AG08396 (cell line): Measurements from ENCODE around the gene PF4V1.
A peak's percentile ranks its signal among the peaks of the same experiment; 100 is the strongest.

Experiments
- DNase-seq: peaks from one replicate; pipeline ENCODE4 v3.0.0; 2012; ENCODE audit warnings: low spot score, mixed read lengths

Gene PF4V1, protein sequence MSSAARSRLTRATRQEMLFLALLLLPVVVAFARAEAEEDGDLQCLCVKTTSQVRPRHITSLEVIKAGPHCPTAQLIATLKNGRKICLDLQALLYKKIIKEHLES

DNA sequence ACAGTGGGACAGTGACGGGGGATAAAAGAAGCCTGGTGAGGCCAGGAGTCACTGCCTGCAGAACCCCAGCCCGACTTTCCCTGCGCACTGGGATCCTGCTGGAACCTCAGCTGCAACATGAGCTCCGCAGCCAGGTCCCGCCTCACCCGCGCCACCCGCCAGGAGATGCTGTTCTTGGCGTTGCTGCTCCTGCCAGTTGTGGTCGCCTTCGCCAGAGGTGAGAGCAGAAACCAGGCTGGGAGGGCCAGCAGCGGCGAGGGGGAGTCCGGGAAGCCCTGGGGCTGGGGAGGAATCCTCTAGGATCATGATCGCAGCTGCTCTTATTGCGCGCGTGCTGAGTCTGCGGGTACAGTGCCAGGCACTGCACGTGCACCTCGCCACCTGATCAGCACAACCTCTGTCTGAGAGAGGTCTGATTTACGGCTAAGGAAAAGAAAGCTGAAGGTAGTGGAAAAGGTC is at the start of gene PF4V1:
Gene PF4V1 (plus strand): TSS at position 51 of the 459 bp plus-strand sequence. CDS start 67 bp downstream, at position 118.
- no peak for DNase-seq

GRCh38 chr4:73810191-73810590 is 42.9 kb upstream of the PF4V1 start:
- no peak for DNase-seq

GRCh38 chr4:73811841-73812240 is 41.3 kb upstream of the PF4V1 start:
- no peak for DNase-seq

DNA sequence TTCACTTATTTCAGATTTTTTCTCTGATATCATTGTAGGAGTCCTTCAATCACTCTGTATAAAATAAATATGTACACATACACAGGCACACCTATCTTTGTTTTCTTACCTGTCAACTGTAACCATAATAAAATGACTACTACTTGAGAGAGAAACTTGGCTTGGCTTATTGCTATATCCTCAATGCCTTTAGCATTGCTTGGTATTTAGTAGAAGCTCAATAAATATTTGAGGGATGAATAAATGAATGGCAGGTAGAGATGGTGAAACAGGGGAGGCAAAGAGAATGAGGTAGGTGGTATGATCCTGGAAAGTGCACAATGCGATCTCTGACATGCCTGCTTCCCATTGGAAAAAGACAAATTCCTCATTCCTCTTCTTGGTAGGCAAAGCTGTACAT is 38.4 kb upstream of the PF4V1 start:
- DNase-seq: no peak

GRCh38 chr4:73815145-73815544 is 38.0 kb upstream of the PF4V1 start:
- no peak for DNase-seq

DNA sequence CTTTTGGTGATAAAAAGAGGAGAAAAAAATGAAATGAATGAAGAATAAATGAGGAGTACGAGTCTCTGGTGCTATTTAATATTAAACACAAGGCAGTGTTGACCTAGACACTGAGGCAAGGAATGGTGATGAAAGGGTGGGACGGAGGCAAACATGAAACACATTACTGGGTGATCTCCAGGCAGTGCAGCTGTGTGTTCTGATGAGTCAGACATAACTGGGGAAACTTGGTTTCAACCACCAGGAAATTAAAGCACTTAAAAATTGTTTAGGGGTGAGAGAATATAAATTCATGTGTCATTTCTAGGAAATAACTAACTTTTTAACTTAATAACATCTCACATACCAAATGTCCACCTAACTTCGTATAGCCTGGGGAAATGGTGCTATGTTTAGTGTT is 36.3 kb upstream of the PF4V1 start:
- DNase-seq: peak; percentile 20

- no peak for DNase-seq
Observed at GRCh38 chr4:73817341-73817740, 35.8 kb upstream of the PF4V1 start.

DNA sequence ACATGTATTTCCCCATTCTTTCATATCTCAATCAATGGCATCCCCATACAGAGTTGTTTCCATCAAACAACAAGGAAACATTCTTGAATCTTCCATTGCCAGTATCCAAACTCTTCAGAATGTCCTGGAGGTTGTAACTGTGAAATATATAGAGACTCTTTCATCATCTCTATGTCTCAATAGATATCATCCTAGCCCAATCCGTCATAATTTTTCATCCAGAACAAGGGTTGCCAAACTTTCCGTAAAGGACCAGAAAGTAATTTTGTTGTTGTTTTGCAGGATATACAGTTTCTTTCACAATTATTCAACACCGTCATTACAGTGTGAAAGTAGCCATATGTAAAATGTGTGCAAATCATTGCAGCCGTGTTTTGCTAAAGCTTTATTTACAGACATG is 31.8 kb upstream of the PF4V1 start:
- no peak for DNase-seq

DNA sequence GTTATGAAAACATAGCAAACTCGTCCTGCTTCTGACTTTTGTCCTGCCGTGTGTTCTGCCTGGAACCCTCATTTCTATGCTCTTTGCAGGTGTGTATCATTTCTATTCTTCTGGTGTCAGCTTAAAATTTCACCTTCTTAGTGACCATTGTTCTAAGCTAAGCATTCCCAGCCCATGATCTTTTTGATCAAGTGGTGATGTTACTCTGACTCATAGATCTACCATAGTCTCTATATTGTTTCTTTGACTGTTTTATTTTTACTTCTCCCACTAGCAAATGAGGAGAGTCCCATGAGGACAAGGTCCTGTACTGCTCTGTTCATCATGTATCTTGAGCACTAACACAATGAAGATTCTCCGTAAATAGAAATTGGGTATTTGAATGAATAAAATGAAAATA is 30.7 kb upstream of the PF4V1 start:
- DNase-seq: no peak

DNA sequence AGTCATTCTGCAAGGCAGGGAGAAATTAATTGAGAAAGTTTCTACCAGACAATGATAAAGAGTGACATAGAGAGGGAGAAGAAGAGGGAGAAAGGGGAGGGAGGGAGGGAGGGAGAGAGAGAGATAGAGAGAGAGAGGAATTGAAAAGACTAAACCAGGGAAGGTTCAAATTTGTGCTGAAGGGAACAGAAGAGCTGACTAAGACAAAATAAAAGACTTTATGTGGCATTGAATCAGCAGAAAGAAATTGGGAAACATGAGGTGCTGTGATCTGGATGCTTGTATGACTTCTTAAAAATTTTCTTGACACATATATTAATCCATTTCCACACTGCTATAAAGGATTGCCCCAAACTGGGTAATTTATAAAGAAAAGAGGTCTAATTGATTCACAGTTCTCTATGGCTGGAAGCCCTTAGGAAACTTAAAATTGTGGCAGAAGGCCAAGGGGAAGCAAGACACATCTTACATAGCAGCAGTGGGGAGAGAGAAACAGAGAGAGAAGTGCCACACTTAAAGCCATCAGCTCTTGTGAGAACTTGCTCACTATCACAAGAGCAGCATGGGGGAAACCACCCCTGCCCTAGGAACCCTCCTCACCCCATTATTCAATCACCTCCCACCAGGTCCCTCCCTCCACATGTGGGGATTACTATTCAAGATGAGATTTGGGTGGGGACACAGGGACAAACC is 30.1 kb upstream of the PF4V1 start:
- DNase-seq: no peak

DNA sequence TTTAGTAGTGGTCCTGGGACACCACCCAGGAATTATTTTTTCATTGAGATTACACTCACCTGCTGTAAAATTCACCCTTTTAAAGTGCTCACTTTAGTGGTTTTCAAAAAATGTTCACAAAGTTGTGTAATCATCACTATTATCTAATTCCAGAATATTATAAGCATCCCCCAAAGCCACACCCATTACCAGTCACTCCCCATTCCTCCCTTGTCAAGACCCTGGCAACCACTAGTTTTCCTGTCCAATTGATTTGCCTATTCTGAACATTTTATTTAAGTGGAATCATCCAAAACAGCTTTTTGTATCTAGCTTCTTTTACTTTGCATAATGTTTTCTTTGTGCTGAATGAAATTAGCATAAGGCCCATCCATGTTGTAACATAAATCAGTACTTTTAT is 29.3 kb upstream of the PF4V1 start:
- no peak for DNase-seq

DNA sequence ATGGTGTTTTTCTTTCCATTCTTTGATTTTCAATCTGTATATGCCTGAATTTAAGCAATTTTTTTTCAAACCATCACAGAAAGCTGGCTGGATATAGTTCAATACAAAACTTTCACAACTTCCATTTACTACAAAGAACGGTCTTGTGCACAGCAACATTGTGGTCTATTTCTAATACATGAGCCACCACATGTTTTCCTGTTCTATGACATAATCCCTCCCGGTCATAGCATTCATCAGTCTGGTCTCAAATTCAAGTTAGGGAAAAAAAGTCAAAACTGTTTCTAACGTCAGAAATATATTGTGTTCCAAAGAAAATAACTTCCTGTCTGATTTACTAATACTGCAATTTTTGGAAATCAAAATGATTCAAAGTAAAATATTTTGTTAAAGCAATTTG is 24.1 kb upstream of the PF4V1 start:
- DNase-seq: no peak

GRCh38 chr4:73831569-73831968 is 21.5 kb upstream of the PF4V1 start:
- DNase-seq: no peak

- DNase-seq: no peak
Observed at GRCh38 chr4:73832651-73833237, 20.4 kb upstream of the PF4V1 start.

- DNase-seq: peak; percentile 23
Observed at GRCh38 chr4:73836373-73837279, 16.5 kb upstream of the PF4V1 start, which contains the start of gene CXCL6. Gene CXCL6, plus strand, starts transcription at chr4:73836678. Its CDS starts 73 bp downstream, at chr4:73836751.

DNA sequence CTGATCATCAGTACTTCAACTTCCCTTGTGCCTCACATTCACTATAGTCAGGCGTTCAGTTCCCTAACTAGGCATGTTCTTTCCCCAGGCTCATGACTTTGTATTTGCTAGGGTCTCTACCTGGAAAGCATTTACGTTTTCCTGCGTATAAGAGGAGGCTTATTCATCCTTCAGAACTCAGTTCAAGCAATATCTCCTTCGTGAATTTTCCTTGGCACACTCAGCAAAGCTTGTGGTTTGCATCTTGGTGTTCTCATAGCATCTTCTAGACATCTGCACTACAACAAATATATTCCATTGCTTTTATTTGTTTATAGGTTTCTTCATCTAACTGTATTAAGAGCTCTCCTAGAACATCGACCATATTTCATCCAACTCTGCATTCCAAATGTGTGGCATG is 14.0 kb upstream of the PF4V1 start:
- DNase-seq: no peak

- DNase-seq: no peak
Observed at GRCh38 chr4:73839715-73840114, 13.4 kb upstream of the PF4V1 start.

- DNase-seq: no peak
Observed at GRCh38 chr4:73841243-73841925, 11.7 kb upstream of the PF4V1 start.

DNA sequence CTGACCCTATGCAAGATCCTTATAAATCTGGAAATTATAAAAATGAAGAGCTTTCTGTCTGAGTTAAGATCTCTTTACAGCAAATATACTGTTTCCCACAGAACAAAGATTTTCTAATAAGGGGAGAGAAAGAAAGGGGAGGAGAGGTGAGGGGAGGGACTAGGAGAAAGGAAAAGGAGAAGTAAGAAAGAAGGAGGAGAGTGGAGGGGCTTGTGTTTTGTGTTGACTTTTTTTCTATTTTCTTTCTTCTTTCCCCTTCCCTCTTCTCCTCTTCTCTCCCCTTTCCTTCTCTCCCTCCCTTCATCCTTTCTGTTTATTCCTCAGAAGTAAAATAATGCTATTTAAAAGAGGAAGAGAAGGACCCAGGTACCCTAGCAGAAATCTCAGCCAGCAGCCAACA is 10.4 kb upstream of the PF4V1 start:
- DNase-seq: no peak

GRCh38 chr4:73843369-73843768 is 9.7 kb upstream of the PF4V1 start:
- DNase-seq: no peak

DNA sequence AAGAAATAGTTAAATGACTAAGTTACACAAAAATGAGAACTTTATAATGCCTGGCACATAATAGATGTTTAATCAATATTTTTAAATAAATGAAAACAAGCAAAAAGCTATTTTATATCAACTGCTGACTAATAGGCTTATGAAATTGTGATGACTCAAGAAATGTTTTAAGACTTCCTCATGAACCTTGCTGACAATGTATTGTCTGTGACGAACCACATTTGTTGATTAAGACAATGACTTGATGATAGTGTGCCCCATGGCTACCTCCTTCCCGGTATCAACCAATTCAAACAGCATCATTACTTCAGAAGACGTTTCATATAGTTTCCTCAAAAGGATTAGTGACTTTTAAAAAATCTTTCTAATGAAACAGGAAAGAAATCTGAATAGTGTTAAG is 8.8 kb upstream of the PF4V1 start:
- no peak for DNase-seq

- DNase-seq: no peak
Observed at GRCh38 chr4:73844806-73845205, 8.3 kb upstream of the PF4V1 start.
